GM12865 (cell line): ENCODE measurements around the gene MED27.

Source experiments
- DNase-seq: peaks from one replicate; pipeline ENCODE4 v3.0.0; 2010; ENCODE audit warnings: low read depth
- H3K4me3 ChIP-seq: 2 replicates; pipeline ENCODE4 v1.5.1; 2011; ENCODE audit warnings: mild to moderate bottlenecking, low read depth, low read length, control low read depth
- TF ChIP-seq, protein P1 (sequence below): IDR thresholded peaks from 2 replicates; pipeline ENCODE4 v1.5.1; 2011; ENCODE audit warnings: low read length, control low read depth, low read depth, inconsistent platforms; ENCODE audit not compliant: insufficient read depth; ENCODE audit errors: missing control alignments

MED27 gene

DNA sequence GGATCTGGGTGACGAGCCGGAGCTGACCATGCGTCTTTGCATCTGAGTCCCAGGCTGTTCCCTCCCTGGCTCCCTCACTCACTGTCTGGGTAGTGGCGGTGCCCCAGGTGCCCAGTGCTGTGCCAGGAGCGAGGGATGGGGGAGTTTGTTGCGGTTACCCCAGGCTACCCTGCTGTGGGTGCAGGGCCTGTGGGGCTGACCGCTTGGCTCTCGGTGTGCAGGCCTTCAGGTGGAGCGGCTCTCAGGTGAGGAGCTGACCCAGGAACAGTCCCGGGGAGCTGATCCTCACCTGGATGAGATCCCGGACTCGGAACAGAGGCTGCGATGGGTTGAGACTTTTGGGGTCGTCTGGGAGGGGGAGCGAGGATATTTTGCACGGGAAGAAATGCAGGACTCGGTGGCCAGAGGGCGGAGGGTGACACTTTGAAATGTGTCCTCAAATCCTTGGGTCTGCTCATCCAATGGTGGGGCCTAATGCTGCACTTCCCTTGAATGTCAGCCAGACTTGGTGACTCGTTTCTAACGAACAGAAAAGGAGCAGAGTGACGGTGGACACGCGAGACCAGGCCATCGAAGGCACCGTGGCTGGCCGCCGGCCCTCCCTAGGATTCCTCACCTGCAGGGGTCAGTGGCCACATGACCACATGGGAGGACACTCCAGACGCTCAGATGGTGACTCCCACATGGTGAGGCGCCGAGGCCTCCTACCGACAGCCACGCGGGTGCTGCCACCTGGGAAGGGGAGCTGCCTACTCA lies 235.5 kb downstream of the MED27 start:
- TF ChIP-seq, protein P1, sequence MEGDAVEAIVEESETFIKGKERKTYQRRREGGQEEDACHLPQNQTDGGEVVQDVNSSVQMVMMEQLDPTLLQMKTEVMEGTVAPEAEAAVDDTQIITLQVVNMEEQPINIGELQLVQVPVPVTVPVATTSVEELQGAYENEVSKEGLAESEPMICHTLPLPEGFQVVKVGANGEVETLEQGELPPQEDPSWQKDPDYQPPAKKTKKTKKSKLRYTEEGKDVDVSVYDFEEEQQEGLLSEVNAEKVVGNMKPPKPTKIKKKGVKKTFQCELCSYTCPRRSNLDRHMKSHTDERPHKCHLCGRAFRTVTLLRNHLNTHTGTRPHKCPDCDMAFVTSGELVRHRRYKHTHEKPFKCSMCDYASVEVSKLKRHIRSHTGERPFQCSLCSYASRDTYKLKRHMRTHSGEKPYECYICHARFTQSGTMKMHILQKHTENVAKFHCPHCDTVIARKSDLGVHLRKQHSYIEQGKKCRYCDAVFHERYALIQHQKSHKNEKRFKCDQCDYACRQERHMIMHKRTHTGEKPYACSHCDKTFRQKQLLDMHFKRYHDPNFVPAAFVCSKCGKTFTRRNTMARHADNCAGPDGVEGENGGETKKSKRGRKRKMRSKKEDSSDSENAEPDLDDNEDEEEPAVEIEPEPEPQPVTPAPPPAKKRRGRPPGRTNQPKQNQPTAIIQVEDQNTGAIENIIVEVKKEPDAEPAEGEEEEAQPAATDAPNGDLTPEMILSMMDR = no peak
- DNase-seq = no peak
- no peak overlapping the region for H3K4me3 ChIP-seq

GRCh38 chr9:131841765-131842318 lies 237.8 kb downstream of the MED27 start:
- TF ChIP-seq, protein P1 = no peak
- DNase-seq = no peak
- no peak overlapping the region for H3K4me3 ChIP-seq

- H3K4me3 ChIP-seq = no peak overlapping the region
- no peak for DNase-seq
- TF ChIP-seq, protein P1 = no peak
Observed at GRCh38 chr9:131840751-131841702, 238.6 kb downstream of the MED27 start.

- H3K4me3 ChIP-seq = no peak overlapping the region
- no peak for DNase-seq
- TF ChIP-seq, protein P1 = no peak
Observed at GRCh38 chr9:131840220-131840619, 239.4 kb downstream of the MED27 start.

DNA sequence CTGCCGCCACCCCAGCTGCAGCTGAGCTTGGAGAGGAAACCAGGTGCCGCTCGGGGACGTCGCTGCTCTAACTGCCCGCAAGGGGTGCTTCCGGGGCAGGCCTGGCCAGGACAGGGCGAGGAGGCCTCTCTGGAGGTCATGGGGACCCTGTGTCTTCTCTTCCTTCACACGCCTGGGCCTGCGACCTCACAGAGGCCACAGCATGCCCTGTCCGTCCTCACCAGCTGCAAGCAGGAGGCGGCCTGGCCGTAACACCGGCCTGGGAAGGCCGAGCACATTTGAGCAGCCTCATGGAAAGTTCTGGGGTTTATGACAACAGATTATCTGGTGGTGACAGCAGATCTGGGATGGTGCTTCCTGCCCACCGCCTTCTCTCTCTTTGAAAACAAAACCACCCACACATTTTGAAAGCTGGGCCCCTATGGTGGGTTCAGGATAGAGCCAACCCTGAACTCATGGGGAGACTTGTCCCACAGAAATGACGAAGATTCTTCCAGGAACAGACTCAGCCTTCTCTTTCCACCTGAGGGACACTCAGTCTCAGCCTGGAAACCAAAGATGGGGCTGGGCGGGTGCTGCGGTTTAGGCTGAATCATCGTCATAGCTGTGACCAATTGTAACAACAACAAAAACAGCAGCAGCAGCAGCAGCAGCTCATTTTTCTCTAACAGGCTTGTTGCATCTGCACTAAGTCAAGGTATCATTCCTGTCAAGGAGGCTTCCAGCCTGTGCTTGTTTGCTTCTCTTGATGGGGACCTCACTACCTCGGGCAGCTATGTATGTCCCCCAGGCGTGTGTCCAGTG lies 240.2 kb downstream of the MED27 start:
- DNase-seq = no peak
- H3K4me3 ChIP-seq = no peak overlapping the region
- TF ChIP-seq, protein P1 = no peak
